DOHH2 (cell line): Measurements from ENCODE around the gene RHBDL3.
"Not testable (repeated sequence)": the region's sequence is repeated elsewhere in the genome, so short reads cannot be mapped to it uniquely, and the experiment has no call there.

Experiments
- EZH2phosphoT487 ChIP-seq: fragments of 200-600 bp; sonication (generic); IDR thresholded peaks from 2 replicates; pipeline ENCODE4 v1.6.1; 2017; ENCODE audit warnings: borderline replicate concordance, mild to moderate bottlenecking, antibody characterized with exemption, low read length, moderate library complexity, mixed read lengths
- TF ChIP-seq, protein P1 (sequence below): fragments of 200-600 bp; sonication (generic); IDR thresholded peaks from one replicate; pipeline ENCODE4 v1.5.1; 2014; ENCODE audit warnings: antibody characterized with exemption, mild to moderate bottlenecking, low read depth, low read length; ENCODE audit not compliant: poor library complexity, severe bottlenecking

- TF ChIP-seq EZH2phosphoT487 = not testable (repeated sequence)
- TF ChIP-seq, protein P1, sequence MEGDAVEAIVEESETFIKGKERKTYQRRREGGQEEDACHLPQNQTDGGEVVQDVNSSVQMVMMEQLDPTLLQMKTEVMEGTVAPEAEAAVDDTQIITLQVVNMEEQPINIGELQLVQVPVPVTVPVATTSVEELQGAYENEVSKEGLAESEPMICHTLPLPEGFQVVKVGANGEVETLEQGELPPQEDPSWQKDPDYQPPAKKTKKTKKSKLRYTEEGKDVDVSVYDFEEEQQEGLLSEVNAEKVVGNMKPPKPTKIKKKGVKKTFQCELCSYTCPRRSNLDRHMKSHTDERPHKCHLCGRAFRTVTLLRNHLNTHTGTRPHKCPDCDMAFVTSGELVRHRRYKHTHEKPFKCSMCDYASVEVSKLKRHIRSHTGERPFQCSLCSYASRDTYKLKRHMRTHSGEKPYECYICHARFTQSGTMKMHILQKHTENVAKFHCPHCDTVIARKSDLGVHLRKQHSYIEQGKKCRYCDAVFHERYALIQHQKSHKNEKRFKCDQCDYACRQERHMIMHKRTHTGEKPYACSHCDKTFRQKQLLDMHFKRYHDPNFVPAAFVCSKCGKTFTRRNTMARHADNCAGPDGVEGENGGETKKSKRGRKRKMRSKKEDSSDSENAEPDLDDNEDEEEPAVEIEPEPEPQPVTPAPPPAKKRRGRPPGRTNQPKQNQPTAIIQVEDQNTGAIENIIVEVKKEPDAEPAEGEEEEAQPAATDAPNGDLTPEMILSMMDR = not testable (repeated sequence)
Observed at GRCh38 chr17:32316653-32317052, 51.0 kb downstream of the RHBDL3 start.
